Activated naive CD8-positive, alpha-beta T cell treated with anti-CD3 and anti-CD28 coated beads, Interleukin-2, amount 50 U/mL, for 24 hours (primary cell): Measurements from ENCODE around the gene PIWIL1.

Source experiments
- ATAC-seq: fragments of 150-1000 bp; cut with Tn5 transposase; one replicate; pipeline ENCODE4 v1.10.0; 2021
- DNase-seq: peaks from one replicate; pipeline ENCODE4 v3.0.0; 2021
- H3K27ac Mint-ChIP-seq: one replicate; pipeline ENCODE4 v1.8.0; 2021; ENCODE audit warnings: mild to moderate bottlenecking, mixed read lengths
- H3K27me3 Mint-ChIP-seq: one replicate; pipeline ENCODE4 v1.8.0; 2021; ENCODE audit warnings: mixed read lengths
- H3K36me3 Mint-ChIP-seq: one replicate; pipeline ENCODE4 v1.8.0; 2021; ENCODE audit warnings: low read depth, mixed read lengths
- H3K4me1 Mint-ChIP-seq: one replicate; pipeline ENCODE4 v1.8.0; 2021; ENCODE audit warnings: mixed read lengths
- H3K4me3 Mint-ChIP-seq: one replicate; pipeline ENCODE4 v1.8.0; 2021; ENCODE audit warnings: mild to moderate bottlenecking, moderate library complexity, mixed read lengths
- H3K9me3 Mint-ChIP-seq: one replicate; pipeline ENCODE4 v1.8.0; 2021; ENCODE audit warnings: mixed read lengths

PIWIL1 gene

DNA sequence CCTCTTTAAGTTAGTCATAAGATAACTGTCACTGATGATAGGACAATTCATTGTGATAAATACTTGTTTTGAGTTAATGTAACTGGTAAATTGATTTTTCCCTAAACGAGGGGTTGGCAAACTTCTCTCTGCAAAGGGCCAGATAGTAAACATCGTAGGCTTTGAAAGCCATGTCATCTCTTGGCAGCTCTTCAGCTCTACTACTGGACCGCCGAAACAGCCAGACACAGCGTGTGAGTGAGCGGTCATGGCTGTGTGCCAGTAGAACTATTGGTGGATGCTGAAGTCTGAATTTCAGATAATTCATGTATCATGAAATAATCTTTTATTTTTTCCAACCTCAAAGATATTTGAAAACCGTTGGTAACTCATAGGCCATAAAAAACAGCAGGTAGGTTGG is 9.9 kb downstream of the PIWIL1 start:
- no peaks in the 10 kb centered on the region for H3K4me1 Mint-ChIP-seq
- H3K4me3 Mint-ChIP-seq: no peak overlapping the region
- H3K9me3 Mint-ChIP-seq: no peaks in the 10 kb centered on the region
- DNase-seq (no peak), ATAC-seq (no peak)
- no peak overlapping the region for H3K27ac Mint-ChIP-seq
- H3K36me3 Mint-ChIP-seq: no peaks in the 10 kb centered on the region
- peaks cover 6% of the 10 kb centered on the region for H3K27me3 Mint-ChIP-seq

DNA sequence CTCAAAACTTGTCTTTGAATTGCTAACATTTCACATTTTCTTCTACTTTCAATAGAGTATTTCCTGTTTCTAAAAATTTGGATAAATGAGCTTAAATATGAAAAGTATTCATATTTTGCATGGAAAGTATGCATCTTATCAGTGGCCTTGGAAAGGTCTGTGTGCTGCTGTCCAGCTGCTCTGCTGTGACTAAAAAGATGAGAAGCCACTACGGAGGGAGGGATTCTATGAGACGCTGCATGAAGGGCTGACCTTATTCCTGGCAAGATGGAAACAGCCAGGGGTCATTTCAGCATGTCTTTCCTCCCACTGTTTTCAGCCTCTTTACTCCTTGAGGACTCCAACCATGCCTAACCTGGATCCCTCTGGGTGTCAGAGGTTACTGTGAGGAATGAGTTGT is 13.0 kb downstream of the PIWIL1 start:
- Mint-ChIP-seq H3K4me1 (no peaks in the 10 kb centered on the region), H3K27me3 (peaks cover 6% of the 10 kb centered on the region), H3K4me3 (no peak overlapping the region), H3K36me3 (no peaks in the 10 kb centered on the region), H3K27ac (no peak overlapping the region), H3K9me3 (no peaks in the 10 kb centered on the region)
- no peak for ATAC-seq
- no peak for DNase-seq

DNA sequence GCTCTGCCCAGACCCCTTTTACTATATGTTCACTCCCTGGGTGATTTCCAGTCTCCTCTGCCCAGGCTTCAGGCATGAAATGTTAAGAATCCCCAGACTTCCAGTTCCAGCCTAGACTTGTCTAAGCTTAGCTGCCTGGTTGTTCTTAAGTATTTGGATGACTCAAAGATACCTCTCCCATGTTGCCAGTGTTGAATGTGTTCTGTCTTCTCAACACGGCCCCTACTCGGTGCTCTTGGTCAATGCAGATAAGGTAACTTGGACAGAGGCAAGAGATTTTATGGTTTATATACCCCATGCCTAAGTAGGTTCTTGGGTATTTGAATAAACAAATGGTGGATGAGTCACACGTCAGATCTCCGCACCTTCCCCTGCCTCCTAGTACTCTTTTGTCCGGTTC is 13.6 kb downstream of the PIWIL1 start:
- DNase-seq (no peak), ATAC-seq (no peak)
- Mint-ChIP-seq H3K36me3 (no peaks in the 10 kb centered on the region), H3K4me1 (no peaks in the 10 kb centered on the region), H3K4me3 (no peak overlapping the region), H3K9me3 (no peaks in the 10 kb centered on the region), H3K27ac (no peak overlapping the region), H3K27me3 (peaks cover 6% of the 10 kb centered on the region)

DNA sequence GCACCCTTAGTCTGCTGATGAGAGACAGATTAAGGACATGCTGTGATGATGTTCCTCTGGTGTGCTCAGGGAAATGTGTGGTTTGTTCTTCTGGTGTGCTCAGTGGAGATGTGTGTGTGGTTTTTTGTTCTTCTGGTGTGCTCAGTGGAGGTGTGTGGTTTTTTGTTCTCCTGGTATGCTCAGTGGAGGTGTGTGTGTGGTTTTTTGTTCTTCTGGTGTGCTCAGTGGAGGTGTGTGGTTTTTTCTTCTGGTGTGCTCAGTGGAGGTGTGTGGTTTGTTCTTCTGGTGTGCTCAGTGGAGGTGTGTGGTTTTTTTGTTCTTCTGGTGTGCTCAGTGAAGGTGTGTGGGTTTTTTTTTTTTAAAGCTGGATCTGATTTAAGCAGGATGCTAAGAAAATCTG is 15.4 kb downstream of the PIWIL1 start:
- H3K4me3 Mint-ChIP-seq: no peak overlapping the region
- DNase-seq: no peak
- H3K27ac Mint-ChIP-seq: no peak overlapping the region
- H3K27me3 Mint-ChIP-seq: peaks cover 9% of the 10 kb centered on the region
- no peaks in the 10 kb centered on the region for H3K36me3 Mint-ChIP-seq
- no peaks in the 10 kb centered on the region for H3K9me3 Mint-ChIP-seq
- no peaks in the 10 kb centered on the region for H3K4me1 Mint-ChIP-seq
- ATAC-seq: no peak

DNA sequence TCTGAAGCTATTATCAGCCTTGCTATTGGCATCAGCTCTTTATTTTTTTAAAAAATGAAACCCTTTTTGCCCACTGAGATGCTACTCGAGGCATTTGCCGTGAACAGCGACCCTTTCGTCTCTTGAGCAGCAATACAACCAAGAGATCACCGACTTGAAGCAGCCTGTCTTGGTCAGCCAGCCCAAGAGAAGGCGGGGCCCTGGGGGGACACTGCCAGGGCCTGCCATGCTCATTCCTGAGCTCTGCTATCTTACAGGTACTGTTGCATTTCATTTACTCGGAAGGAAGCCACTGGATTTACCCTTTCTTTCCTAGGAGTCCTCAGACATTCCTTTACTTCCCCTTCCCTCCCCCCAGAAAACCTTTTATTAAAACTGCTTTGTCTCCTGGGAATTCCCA is 16.7 kb downstream of the PIWIL1 start:
- Mint-ChIP-seq H3K27me3 (peaks cover 10% of the 10 kb centered on the region), H3K4me1 (no peaks in the 10 kb centered on the region), H3K36me3 (no peaks in the 10 kb centered on the region), H3K27ac (no peak overlapping the region), H3K4me3 (no peak overlapping the region), H3K9me3 (no peaks in the 10 kb centered on the region)
- DNase-seq: no peak
- ATAC-seq: no peak

DNA sequence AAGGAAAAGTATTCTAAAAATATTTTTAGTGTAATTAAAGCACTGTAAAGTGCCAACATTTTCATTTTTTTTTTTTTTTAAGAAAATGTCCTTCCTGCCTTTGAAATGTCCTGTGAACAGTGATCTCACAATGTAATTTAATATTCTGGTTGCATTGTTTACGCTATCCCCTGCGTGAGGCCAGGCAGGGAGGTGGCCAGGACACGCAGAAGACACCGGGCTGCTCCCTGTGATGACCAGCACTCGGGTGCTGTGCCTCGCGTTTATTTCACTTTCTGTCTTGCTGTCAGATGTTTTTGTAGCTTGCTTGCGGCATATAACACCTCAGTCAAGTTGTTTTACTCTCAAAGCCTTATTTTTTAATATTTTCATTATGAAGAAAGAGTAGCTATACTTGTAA is 18.5 kb downstream of the PIWIL1 start:
- ATAC-seq (no peak), DNase-seq (no peak)
- no peaks in the 10 kb centered on the region for H3K36me3 Mint-ChIP-seq
- H3K4me3 Mint-ChIP-seq: no peak overlapping the region
- H3K4me1 Mint-ChIP-seq: no peaks in the 10 kb centered on the region
- H3K9me3 Mint-ChIP-seq: no peaks in the 10 kb centered on the region
- H3K27me3 Mint-ChIP-seq: peaks cover 11% of the 10 kb centered on the region
- H3K27ac Mint-ChIP-seq: no peak overlapping the region

DNA sequence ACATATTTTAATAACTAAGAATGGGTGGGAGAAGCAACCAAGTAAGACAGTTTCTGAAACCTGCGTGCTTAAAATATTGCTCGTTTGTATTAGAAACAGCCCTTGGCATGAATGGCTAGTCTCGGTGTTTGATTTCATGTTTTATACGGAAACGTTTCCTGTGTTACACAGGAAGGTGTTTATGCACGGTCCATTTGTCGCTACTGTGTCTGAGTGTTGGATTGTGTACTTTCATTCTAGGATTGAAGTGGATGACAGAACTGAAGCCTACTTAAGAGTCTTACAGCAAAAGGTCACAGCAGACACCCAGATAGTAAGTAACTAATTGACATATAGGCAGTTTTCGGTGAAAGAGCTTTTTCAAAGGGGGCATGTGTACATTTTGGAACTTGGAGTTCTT is 19.6 kb downstream of the PIWIL1 start:
- no peak for ATAC-seq
- H3K36me3 Mint-ChIP-seq: no peaks in the 10 kb centered on the region

DNA sequence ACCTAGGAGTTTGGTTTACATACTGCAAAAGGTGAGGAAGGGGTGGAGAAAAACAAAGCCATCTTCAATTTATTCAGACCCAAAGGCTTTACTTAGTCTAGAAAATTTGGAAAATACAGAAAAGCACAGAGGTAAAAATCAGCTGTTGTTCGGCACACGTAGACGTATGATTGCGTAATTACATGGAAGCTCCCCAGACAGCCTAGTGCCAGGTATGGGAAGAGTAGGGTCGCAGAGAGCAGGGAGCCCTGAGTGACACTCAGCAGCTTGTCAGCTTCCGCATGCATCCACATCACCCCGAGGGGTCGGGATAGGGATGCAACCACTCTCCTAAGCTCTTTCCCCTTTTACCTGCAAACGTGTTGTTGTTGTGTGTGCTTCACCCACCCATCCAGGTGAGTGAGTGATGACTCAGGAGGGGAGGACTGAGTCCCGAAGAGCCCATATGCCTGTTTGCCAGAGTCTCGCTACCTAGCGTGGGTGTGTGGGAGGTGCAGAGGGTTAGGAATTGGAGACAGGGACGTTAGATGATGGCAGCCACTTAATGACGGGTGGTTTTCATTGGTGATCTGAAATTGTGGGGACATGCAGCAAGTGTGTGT is 20.1 kb downstream of the PIWIL1 start:
- no peak overlapping the region for H3K4me3 Mint-ChIP-seq
- H3K9me3 Mint-ChIP-seq: no peaks in the 10 kb centered on the region
- H3K4me1 Mint-ChIP-seq: no peaks in the 10 kb centered on the region
- DNase-seq: no peak
- ATAC-seq: no peak
- no peaks in the 10 kb centered on the region for H3K36me3 Mint-ChIP-seq
- H3K27ac Mint-ChIP-seq: no peak overlapping the region
- H3K27me3 Mint-ChIP-seq: peaks cover 11% of the 10 kb centered on the region

More for the DNA sequence above, 19.6 kb downstream of the PIWIL1 start:
- Mint-ChIP-seq H3K9me3 (no peaks in the 10 kb centered on the region), H3K27ac (no peak overlapping the region), H3K4me1 (no peaks in the 10 kb centered on the region), H3K27me3 (peaks cover 11% of the 10 kb centered on the region), H3K4me3 (no peak overlapping the region)
- no peak for DNase-seq

DNA sequence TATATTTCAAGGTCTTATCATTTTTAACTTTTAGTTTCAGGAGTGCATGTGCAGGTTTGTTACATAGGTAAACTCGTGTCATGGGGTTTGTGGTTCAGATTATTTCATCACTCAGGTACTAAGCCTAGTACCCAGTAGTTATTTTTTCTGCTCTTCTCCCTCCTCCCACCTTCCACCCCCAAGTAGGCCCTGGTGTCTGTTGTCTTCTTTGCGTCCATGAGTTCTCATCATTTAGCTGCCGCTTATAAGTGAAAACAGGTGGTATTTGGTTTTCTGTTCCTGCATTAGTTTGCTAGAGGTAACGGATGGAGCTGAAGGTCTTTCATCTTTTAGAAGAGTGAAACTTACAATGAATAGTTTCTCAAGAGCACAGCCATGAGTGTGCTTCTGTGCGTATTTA is 24.4 kb downstream of the PIWIL1 start:
- Mint-ChIP-seq H3K27me3 (peaks cover 14% of the 10 kb centered on the region), H3K36me3 (no peaks in the 10 kb centered on the region), H3K4me3 (no peak overlapping the region), H3K9me3 (no peaks in the 10 kb centered on the region), H3K4me1 (no peaks in the 10 kb centered on the region), H3K27ac (no peak overlapping the region)
- no peak for DNase-seq
- ATAC-seq: no peak

DNA sequence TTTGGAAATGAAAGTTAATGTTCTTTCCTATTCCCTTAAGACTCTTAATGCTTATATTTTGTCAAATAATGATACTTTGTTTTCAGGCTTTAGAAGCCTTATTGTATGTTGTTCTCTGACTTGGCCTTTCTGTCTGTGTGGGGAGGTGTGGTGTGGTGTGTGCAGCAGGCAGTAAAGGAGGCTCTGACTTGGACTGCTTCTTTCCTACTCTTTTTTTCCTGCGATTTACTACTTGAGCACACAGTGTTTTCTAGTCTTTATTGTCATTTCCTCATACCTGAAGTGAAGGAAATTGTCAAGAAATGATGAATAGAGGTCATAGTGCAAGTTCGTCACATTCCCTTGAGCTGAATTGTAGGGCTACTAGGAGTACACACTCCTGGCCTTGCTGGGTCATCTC is 26.9 kb downstream of the PIWIL1 start:
- Mint-ChIP-seq H3K27me3 (peaks cover 6% of the 10 kb centered on the region), H3K4me1 (no peaks in the 10 kb centered on the region), H3K36me3 (no peaks in the 10 kb centered on the region), H3K27ac (no peak overlapping the region), H3K9me3 (no peaks in the 10 kb centered on the region), H3K4me3 (no peak overlapping the region)
- ATAC-seq: no peak
- no peak for DNase-seq

DNA sequence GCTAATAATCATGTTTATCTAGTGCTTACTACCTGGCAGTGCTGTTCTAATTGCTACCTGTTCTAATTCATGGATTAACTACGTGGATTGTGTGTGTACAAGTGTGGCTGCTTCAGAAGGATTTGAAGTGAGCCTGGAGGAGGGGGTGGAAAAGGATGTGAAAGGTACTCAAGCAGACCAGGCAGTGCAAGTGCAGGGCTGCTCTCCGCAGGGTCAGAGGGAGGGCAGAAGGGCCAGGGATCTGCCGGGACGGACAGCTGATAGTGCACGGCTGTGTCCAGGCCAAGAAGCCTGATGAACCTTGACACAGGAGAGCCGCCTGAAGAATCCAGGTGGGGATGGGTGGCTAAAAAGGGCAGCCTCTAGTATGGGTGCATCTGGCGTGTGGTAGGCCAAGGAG is 28.5 kb downstream of the PIWIL1 start:
- DNase-seq (no peak), ATAC-seq (no peak)
- Mint-ChIP-seq H3K36me3 (no peaks in the 10 kb centered on the region), H3K27me3 (peaks cover 8% of the 10 kb centered on the region), H3K4me1 (no peaks in the 10 kb centered on the region), H3K27ac (no peak overlapping the region), H3K4me3 (no peak overlapping the region), H3K9me3 (no peaks in the 10 kb centered on the region)

DNA sequence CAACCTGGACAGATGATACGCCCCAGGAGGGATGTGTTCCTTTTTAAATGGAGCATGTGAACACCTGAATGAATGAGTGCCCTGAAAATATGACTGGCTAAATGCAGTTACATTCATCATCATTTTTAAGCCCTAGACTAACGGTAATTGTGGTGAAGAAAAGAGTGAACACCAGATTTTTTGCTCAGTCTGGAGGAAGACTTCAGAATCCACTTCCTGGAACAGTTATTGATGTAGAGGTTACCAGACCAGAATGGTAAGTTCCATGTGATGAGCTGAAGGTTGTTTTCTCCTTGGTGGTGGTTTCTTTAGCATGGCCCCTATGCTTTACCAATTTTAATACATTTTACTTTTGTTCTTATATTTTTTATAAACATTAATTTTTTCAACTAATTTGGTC is 29.3 kb downstream of the PIWIL1 start:
- DNase-seq (no peak), ATAC-seq (no peak)
- Mint-ChIP-seq H3K4me1 (no peaks in the 10 kb centered on the region), H3K27me3 (peaks cover 8% of the 10 kb centered on the region), H3K36me3 (no peaks in the 10 kb centered on the region), H3K9me3 (no peaks in the 10 kb centered on the region), H3K4me3 (no peak overlapping the region), H3K27ac (no peak overlapping the region)

DNA sequence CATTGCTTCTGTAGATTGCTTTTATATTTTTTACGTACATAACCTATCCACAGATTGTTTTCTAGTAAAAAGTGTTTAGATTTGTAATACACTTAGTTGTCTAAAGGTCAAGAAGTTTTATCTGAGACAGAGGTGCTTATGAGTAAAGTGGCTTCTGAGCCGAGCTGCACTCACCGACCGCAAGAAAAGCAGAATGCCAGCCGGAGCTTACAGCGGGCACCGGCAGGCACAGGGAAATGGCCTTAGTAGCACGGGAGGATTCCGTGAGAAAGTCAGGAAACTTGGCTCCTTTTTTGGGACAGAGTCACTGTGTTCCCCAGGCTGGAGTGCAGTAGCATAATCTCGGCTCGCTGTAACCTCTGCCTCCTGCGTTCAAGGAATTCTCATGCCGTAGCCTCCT is 29.8 kb downstream of the PIWIL1 start:
- H3K4me3 Mint-ChIP-seq: no peak overlapping the region
- DNase-seq (no peak), ATAC-seq (no peak)
- H3K9me3 Mint-ChIP-seq: no peaks in the 10 kb centered on the region
- H3K27ac Mint-ChIP-seq: no peak overlapping the region
- H3K36me3 Mint-ChIP-seq: no peaks in the 10 kb centered on the region
- H3K27me3 Mint-ChIP-seq: peaks cover 8% of the 10 kb centered on the region
- no peaks in the 10 kb centered on the region for H3K4me1 Mint-ChIP-seq

DNA sequence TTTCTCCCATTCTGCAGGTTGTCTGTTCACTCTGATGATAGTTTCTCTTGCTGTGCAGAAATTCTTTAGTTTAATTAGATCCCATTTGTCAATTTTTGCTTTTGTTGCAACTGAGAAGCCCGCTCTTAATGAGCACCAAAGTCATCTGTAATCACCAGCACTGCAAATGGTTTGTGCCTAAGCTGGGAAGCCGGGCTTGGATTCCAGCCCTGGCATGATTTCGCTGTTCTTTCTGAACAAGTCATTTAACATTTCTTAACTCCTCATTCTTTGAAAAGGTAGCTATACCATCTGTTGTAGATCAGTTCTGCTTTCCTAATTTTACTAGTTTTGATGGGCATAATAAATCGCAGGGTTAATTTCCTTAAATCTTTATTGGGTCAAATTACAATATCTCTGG is 32.1 kb downstream of the PIWIL1 start:
- DNase-seq: no peak
- H3K27ac Mint-ChIP-seq: no peak overlapping the region
- no peaks in the 10 kb centered on the region for H3K4me1 Mint-ChIP-seq
- ATAC-seq: no peak
- H3K36me3 Mint-ChIP-seq: no peaks in the 10 kb centered on the region
- H3K27me3 Mint-ChIP-seq: peaks cover 5% of the 10 kb centered on the region
- H3K4me3 Mint-ChIP-seq: no peak overlapping the region
- no peaks in the 10 kb centered on the region for H3K9me3 Mint-ChIP-seq

DNA sequence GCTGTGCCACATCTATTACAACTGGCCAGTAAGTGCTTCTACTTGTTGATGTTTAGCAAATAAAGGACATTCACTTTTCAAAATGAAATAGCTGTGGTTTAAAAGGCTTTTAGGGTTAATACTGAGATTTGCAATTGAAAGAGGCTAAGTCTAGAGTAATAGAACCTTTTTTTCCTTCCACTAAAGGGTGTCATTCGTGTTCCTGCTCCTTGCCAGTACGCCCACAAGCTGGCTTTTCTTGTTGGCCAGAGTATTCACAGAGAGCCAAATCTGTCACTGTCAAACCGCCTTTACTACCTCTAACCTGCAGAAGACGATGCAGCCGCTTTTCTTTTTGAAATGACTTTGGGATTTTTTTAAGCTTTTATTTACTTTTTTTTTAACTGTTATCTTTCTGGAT is 33.6 kb downstream of the PIWIL1 start:
- no peak for DNase-seq
- H3K9me3 Mint-ChIP-seq: no peaks in the 10 kb centered on the region
- H3K4me3 Mint-ChIP-seq: no peak overlapping the region
- no peak for ATAC-seq
- H3K27me3 Mint-ChIP-seq: peaks cover 12% of the 10 kb centered on the region
- H3K36me3 Mint-ChIP-seq: no peaks in the 10 kb centered on the region
- no peak overlapping the region for H3K27ac Mint-ChIP-seq
- no peaks in the 10 kb centered on the region for H3K4me1 Mint-ChIP-seq

DNA sequence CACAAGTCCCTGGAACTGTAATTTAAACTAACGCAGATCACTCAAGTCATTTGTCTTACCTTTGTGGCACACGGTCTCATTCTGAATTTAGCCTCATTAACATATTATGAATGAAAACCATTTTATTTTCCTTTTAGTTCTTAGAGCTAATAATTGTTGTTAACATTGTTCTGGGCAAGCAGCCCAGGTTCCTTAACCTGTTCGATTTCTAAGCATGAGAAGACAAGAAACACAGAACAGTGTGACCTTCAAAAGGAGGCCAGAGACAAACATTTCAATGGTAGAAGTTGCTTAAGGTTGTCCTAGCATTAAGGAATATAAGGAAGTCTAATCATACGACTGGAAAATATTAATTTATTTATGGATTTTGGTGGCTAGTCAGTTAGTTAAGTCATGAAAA is 35.2 kb downstream of the PIWIL1 start:
- ATAC-seq (no peak), DNase-seq (no peak)
- H3K4me1 Mint-ChIP-seq: no peaks in the 10 kb centered on the region
- no peaks in the 10 kb centered on the region for H3K36me3 Mint-ChIP-seq
- H3K27me3 Mint-ChIP-seq: peaks cover 12% of the 10 kb centered on the region
- no peak overlapping the region for H3K4me3 Mint-ChIP-seq
- H3K27ac Mint-ChIP-seq: no peak overlapping the region
- no peaks in the 10 kb centered on the region for H3K9me3 Mint-ChIP-seq
